Neural cell (in vitro differentiated cells): Measurements from ENCODE around the gene SLC7A14. TPM values are rescaled to one million over a fixed set of nuclear protein-coding genes. Genes with fewer than 3 reads are reported as not detected.

Experiments
- H2AFZ ChIP-seq: fragments of 200-600, 300-800 bp; sonication (generic), shearing (Covaris generic); 2 replicates; pipeline ENCODE4 v1.6.0; 2014; ENCODE audit warnings: low read depth, mild to moderate bottlenecking, antibody characterized with exemption, low read length, moderate library complexity
- H3F3A ChIP-seq: fragments of 200-600 bp; shearing (Covaris generic); 2 replicates; pipeline ENCODE4 v1.6.1; 2016; ENCODE audit warnings: mild to moderate bottlenecking, moderate library complexity, mixed read lengths, antibody characterized with exemption, low read length; ENCODE audit not compliant: insufficient read depth, poor library complexity, severe bottlenecking
- H3K27ac ChIP-seq: fragments of 200-600, 300-800 bp; sonication (generic), shearing (Covaris generic); 2 replicates; pipeline ENCODE4 v1.5.1; 2014; ENCODE audit warnings: mild to moderate bottlenecking, low read length, moderate library complexity
- H3K27me3 ChIP-seq: fragments of 300-800, 200-600 bp; sonication (generic), shearing (Covaris generic); 2 replicates; pipeline ENCODE4 v1.6.0; 2014; ENCODE audit warnings: mild to moderate bottlenecking, low read depth, low read length, moderate library complexity; ENCODE audit not compliant: insufficient read depth
- H3K36me3 ChIP-seq: fragments of 300-800, 200-600 bp; sonication (generic), shearing (Covaris generic); 2 replicates; pipeline ENCODE4 v1.5.1; 2014; ENCODE audit warnings: mild to moderate bottlenecking, antibody characterized with exemption, low read length, moderate library complexity; ENCODE audit not compliant: insufficient read depth
- H3K4me2 ChIP-seq: fragments of 300-800, 200-600 bp; sonication (generic), shearing (Covaris generic); 2 replicates; pipeline ENCODE4 v1.6.0; 2014; ENCODE audit warnings: mild to moderate bottlenecking, low read length
- H3K4me3 ChIP-seq: fragments of 300-800, 200-600 bp; sonication (generic), shearing (Covaris generic); 2 replicates; pipeline ENCODE4 v1.5.1; 2014; ENCODE audit warnings: mild to moderate bottlenecking, low read length, moderate library complexity
- H3K79me2 ChIP-seq: fragments of 200-600 bp; shearing (Covaris generic); replicated peaks from 2 replicates; pipeline ENCODE4 v1.6.0; 2014; ENCODE audit warnings: mild to moderate bottlenecking, low read length, moderate library complexity; ENCODE audit not compliant: insufficient read depth
- H3K9ac ChIP-seq: fragments of 300-800, 200-600 bp; sonication (generic), shearing (Covaris generic); 2 replicates; pipeline ENCODE4 v1.6.1; 2016; ENCODE audit warnings: mild to moderate bottlenecking, low read length, mixed read lengths
- H3K9me2 ChIP-seq: fragments of 200-600 bp; shearing (Covaris generic); 2 replicates; pipeline ENCODE4 v1.6.1; 2016; ENCODE audit warnings: mild to moderate bottlenecking, low read length, mixed read lengths; ENCODE audit not compliant: insufficient read depth
- H3K9me3 ChIP-seq: fragments of 200-600, 300-800 bp; sonication (generic), shearing (Covaris generic); 2 replicates; pipeline ENCODE4 v1.6.1; 2016; ENCODE audit warnings: mild to moderate bottlenecking, mixed run types, low read length, moderate library complexity, mixed read lengths
- H4K20me1 ChIP-seq: fragments of 200-600 bp; shearing (Covaris generic); 2 replicates; pipeline ENCODE4 v1.6.1; 2016; ENCODE audit warnings: mild to moderate bottlenecking, mixed run types; ENCODE audit not compliant: insufficient read depth
- CTCF ChIP-seq: fragments of 450-650 bp; IDR thresholded peaks from 2 replicates; pipeline ENCODE4 v1.5.1; 2014; ENCODE audit warnings: antibody characterized with exemption, mild to moderate bottlenecking, moderate library complexity; ENCODE audit not compliant: poor library complexity, severe bottlenecking
- EP300 ChIP-seq: fragments of 450-650 bp; conservative IDR thresholded peaks from 2 replicates; pipeline ENCODE4 v1.6.1; 2014; ENCODE audit warnings: antibody characterized with exemption, mild to moderate bottlenecking, moderate library complexity; ENCODE audit not compliant: poor library complexity, severe bottlenecking
- POLR2AphosphoS5 ChIP-seq: IDR thresholded peaks from 2 replicates; pipeline ENCODE4 v1.6.1; 2012
- RAD21 ChIP-seq: fragments of 450-650 bp; conservative IDR thresholded peaks from 2 replicates; pipeline ENCODE4 v1.6.1; 2014; ENCODE audit warnings: antibody characterized with exemption, mild to moderate bottlenecking, moderate library complexity
- REST ChIP-seq: IDR thresholded peaks from 2 replicates; pipeline ENCODE4 v1.6.1; 2012; ENCODE audit warnings: borderline replicate concordance
- SMC3 ChIP-seq: fragments of 450-650 bp; conservative IDR thresholded peaks from 2 replicates; pipeline ENCODE4 v1.6.1; 2014; ENCODE audit warnings: antibody characterized with exemption, mild to moderate bottlenecking, moderate library complexity; ENCODE audit not compliant: poor library complexity
- TAF1 ChIP-seq: IDR thresholded peaks from 2 replicates; pipeline ENCODE4 v1.6.1; 2012; ENCODE audit warnings: low read depth
- polyA plus RNA-seq: library from polyadenylated mRNA; depleted of rRNA; stranded (reverse); fragments of >200 nt; gene quantifications from 2 replicates; pipeline ENCODE4 v1.2.3, GENCODE V29; 2014

Gene SLC7A14
- polyA plus RNA-seq, 1 donor from 2014 or later: 5.1 TPM

DNA sequence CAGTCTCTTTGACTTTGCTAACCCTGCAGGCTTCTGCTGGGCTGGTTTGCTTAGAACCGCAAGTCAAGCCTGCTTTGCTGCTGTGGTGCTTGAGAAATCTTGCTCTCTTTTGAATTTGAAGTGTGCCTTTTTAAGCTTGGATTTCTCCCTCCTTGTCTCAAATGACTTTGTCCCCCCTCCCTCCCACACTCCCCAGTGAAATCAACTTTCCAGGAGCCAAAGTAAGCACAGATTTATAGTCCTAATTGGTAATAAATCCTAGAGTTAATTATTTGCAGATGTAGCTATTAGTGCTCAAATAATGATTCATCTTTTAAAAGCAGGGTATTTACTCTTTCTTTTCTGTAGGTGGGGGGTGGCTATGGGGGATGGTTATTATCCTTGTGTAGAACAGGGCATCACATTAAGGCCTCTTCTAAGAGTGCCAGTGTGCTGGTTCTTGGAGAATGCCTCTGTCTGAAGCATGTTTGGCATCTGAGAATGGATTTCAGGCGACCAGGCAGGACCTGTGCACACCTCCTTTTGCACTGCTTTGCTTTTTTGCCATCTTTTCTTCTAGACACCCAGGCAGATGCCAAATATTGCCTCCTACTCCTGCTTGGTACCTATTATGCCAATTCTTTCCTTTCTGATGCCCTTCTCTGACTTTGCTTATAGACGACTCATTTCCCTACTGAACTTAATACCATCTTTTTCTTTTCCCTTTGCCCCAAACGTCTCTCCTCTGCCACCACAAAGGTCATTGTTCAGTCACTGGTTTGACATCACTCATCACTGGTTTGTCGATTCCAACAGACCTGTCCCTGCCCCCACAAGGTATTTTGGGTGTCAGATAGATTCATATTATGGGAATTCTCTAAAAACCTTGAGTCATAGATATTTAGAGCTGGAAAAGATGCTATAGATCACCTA, 116.5 kb downstream of the SLC7A14 start:
- Histone ChIP-seq H3K4me3 (no peak overlapping the region), H3K9me3 (no peaks in the 10 kb centered on the region), H3K4me2 (no peak overlapping the region), H3K36me3 (no peaks in the 10 kb centered on the region), H2AFZ (no peak overlapping the region), H3K27me3 (no peaks in the 10 kb centered on the region), H3K9me2 (no peaks in the 10 kb centered on the region), H3K79me2 (no peaks in the 10 kb centered on the region), H3K27ac (no peak overlapping the region), H3F3A (no peaks in the 10 kb centered on the region), H4K20me1 (no peaks in the 10 kb centered on the region), H3K9ac (no peak overlapping the region)
- TF ChIP-seq RAD21 (no peak), REST (no peak), SMC3 (no peak), POLR2AphosphoS5 (no peak), TAF1 (no peak)

- Histone ChIP-seq H3K79me2 (no peaks in the 10 kb centered on the region), H3K9ac (no peak overlapping the region), H3K9me3 (no peaks in the 10 kb centered on the region), H3K27me3 (no peaks in the 10 kb centered on the region), H2AFZ (no peak overlapping the region), H3K4me3 (no peak overlapping the region), H3K9me2 (no peaks in the 10 kb centered on the region), H3K4me2 (no peak overlapping the region), H3K27ac (no peak overlapping the region), H3K36me3 (no peaks in the 10 kb centered on the region), H4K20me1 (no peaks in the 10 kb centered on the region), H3F3A (no peaks in the 10 kb centered on the region)
- TF ChIP-seq EP300: no peak
- TF ChIP-seq POLR2AphosphoS5: no peak
- peak; percentile 13 for TF ChIP-seq RAD21
- no peak for TF ChIP-seq CTCF
- no peak for TF ChIP-seq SMC3
These were observed 118.2 kb downstream of the SLC7A14 start for GRCh38 chr3:170467571-170468147.
